ENCODE data around the gene TMEM151B. TPM values are rescaled to one million over a fixed set of nuclear protein-coding genes. Genes with fewer than 3 reads are reported as not detected.

Gene TMEM151B
- total and polyA plus RNA-seq, 2 of the 13 experiments (the other 11 are each of a cell fraction or from before 2014, with no cell fraction given), result not detected

DNA sequence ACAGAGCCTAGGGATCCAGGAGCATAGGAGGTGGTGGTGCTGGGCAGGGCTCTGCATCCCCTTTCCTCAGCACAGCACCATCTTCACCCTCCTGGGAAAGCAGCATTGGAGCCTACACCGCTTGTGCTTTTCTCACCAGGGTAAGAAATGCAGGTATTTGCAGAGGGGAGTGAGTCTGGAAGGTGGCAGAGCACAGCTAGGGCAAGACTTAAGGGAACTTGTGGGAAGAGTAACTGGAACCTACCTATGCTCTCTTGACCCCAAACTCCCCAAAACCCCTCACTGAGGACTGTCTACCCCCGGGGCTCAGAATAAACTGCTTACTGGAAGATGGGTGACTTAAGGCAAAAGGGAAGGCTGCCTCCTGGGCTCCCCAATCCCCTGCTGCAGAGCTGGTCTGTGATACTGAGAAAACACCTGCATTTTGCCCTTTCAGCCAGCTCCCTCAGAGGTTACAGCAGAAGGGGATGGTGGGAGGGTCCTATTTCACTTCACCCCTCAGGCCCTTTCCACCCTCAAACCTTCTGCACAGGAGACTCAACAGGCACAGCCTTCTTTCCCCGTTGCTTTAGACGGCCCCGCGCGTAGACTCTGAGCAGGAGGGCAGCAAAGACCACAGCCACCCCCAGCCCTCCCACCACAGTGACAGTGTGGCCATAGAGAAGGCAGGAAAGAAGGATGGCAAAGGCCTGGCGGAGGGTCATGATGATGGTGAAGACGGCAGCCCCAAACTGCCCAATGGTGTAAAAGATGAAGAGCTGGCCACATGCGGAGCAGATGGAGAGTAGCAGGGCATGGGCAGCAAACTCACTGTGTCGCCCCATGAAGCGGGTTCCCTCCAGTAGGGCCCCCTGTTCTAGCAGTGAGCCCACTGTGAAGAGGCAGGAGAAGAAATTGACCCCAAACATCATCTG, 15.8 kb upstream of the TMEM151B start (continued):
- no peak for TF ChIP-seq SRF (IDR thresholded peaks at IDR 0.05; ENCODE audit: low read depth, low read length)
- no peak for TF ChIP-seq REXO4 (CRISPR knock-in tag; IDR thresholded peaks at IDR 0.05; ENCODE audit: borderline replicate concordance)
- TF ChIP-seq KAT2B (IDR thresholded peaks at IDR 0.05; ENCODE audit: borderline replicate concordance, low read depth, low read length), result no peak
- TF ChIP-seq TCF12 (IDR thresholded peaks at IDR 0.05), result no peak
- TF ChIP-seq TCF12 (CRISPR knock-in tag; IDR thresholded peaks at IDR 0.05), result no peak
- TF ChIP-seq PTBP1 (IDR thresholded peaks at IDR 0.05; ENCODE audit: low read depth, low read length, poor library complexity, severe bottlenecking), result no peak
- peak; percentile 48; the same call in 1 of the 2 replicates for TF ChIP-seq ZBTB38 (CRISPR knock-in tag; IDR thresholded peaks at IDR 0.05)
- no peak for TF ChIP-seq HHEX (CRISPR knock-in tag; IDR thresholded peaks at IDR 0.05)
- no peak for TF ChIP-seq DDIT3 (CRISPR knock-in tag; IDR thresholded peaks at IDR 0.05)
- no peak for TF ChIP-seq RARG (CRISPR knock-in tag; IDR thresholded peaks at IDR 0.05; ENCODE audit: low read depth)
- no peak for TF ChIP-seq ZFP82 (CRISPR knock-in tag; IDR thresholded peaks at IDR 0.05; ENCODE audit: borderline replicate concordance)
- TF ChIP-seq, protein P1, sequence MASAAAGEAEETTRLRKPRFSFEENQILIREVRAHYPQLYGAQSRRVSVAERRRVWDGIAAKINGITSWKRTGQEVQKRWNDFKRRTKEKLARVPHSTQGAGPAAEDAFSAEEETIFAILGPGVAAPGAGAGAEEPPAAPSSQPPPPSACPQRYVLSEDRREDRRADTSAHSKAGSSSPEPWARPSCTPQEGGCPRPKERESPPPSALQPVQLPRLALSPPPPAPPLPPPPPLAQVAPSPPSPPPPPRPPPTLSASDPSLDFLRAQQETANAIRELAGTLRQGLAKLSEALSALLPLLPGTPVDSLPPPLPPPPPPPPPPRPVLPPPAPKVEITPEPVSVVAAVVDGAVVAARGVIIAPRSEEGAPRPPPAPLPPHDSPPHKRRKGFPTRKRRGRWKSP (CRISPR knock-in tag; IDR thresholded peaks at IDR 0.05), result no peak
- TF ChIP-seq ZSCAN5A (CRISPR knock-in tag; IDR thresholded peaks at IDR 0.05; ENCODE audit: borderline replicate concordance), result no peak
- no peak for TF ChIP-seq ZKSCAN1 (IDR thresholded peaks at IDR 0.05; ENCODE audit: low read length)
- no peak for TF ChIP-seq SP2 (CRISPR knock-in tag; IDR thresholded peaks at IDR 0.05)
- no peak for TF ChIP-seq USF2 (IDR thresholded peaks at IDR 0.05; ENCODE audit: low read depth, low read length)
- TF ChIP-seq USF2 (CRISPR knock-in tag; IDR thresholded peaks at IDR 0.05; ENCODE audit: borderline replicate concordance), result no peak
- TF ChIP-seq HMG20A (CRISPR knock-in tag; IDR thresholded peaks at IDR 0.05; ENCODE audit: borderline replicate concordance), result no peak
- TF ChIP-seq, protein P2, sequence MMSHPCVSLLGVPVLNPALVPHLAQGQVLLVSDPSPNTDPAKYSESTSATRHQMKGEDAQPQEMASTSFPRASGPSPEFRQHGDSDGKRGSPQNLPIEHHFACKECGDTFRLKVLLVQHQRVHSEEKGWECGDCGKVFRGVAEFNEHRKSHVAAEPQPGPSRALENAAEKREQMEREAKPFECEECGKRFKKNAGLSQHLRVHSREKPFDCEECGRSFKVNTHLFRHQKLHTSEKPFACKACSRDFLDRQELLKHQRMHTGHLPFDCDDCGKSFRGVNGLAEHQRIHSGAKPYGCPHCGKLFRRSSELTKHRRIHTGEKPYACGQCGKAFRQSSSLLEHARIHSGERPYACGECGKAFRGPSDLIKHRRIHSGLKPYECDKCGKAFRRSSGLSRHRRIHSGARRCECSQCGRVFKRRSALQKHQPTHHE (CRISPR knock-in tag; IDR thresholded peaks at IDR 0.05; ENCODE audit: borderline replicate concordance), result no peak
- no peak; the same call in 1 of the 2 replicates for TF ChIP-seq CENPT (CRISPR knock-in tag; IDR thresholded peaks at IDR 0.05; ENCODE audit: low read depth)
- TF ChIP-seq ASH2L (IDR thresholded peaks at IDR 0.05; ENCODE audit: insufficient read length, low read depth, low read length), result no peak

All from HepG2 (cell line).